Measurements from ENCODE around the gene GPR55.

DNA sequence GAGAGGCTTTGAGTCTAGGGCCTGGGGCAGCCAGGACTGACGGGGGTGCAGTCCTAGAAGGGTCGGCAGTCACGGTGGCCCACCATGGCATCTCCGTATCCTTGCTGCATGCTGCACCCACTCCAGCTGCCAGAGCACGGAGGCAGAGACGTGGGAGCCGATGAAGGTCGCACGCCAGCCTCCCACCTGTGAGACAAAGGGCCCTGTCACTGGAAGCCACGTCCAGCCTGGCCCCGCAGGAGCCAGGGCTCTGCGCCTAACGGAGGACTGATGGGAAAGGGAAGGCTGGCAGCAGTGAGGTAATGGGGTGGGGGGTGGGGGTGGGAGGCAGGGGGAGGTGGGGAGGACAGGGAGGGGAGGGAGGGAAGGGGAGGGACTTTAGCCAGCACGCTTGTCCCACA, 38.4 kb downstream of the GPR55 start:
- TF ChIP-seq CTCF (conservative IDR thresholded peaks at IDR 0.05; ENCODE audit: low read depth, low read length) (no peak), EZH2 (IDR thresholded peaks at IDR 0.05; ENCODE audit: low read length, unreplicated experiment) (no peak), EZH2phosphoT487 (IDR thresholded peaks at IDR 0.05; ENCODE audit: borderline replicate concordance, low read length) (no peak)
